Hematopoietic multipotent progenitor cell (in vitro differentiated cells): ENCODE measurements around the gene KIZ. TPM values are rescaled to one million over a fixed set of nuclear protein-coding genes. Genes with fewer than 3 reads are reported as not detected.
"Not testable (repeated sequence)": the region's sequence is repeated elsewhere in the genome, so short reads cannot be mapped to it uniquely, and the experiment has no call there.

Experiments
- DNase-seq, 3 donors: peaks; one replicate each; pipeline ENCODE4 v3.0.0-alpha.2; 2011 to 2015; ENCODE audit warnings: low read depth in 2 of 3, low spot score in 2 of 3
- total RNA-seq: library from RNA; depleted of rRNA; stranded (reverse); fragments of >200 nt; gene quantifications from one replicate; pipeline ENCODE4 v1.2.3, GENCODE V29; 2012

KIZ gene
- total RNA-seq, 1 donor: 4.8 TPM

DNA sequence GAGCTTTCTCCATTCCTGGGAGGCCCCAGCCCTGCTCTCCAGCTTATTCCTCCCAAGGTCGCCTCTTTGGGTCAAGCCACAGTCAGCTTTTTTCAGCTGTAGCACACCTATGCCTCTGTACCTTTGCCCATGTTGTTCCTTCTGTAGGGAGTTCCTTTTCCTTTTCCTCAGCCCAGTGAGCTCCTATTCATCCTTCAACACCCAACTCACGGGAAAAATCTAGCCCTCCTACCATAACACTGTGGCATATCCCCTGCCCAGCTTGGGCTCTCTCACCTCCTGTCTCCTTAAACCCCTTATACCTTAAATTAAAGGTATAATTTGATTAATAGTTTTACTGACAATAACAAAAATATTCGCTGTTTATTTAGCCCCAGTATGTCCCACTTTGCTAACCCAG, 118.9 kb downstream of the KIZ start:
- no peak for DNase-seq

GRCh38 chr20:21246161-21246560, 120.3 kb downstream of the KIZ start:
- no peak for DNase-seq

DNA sequence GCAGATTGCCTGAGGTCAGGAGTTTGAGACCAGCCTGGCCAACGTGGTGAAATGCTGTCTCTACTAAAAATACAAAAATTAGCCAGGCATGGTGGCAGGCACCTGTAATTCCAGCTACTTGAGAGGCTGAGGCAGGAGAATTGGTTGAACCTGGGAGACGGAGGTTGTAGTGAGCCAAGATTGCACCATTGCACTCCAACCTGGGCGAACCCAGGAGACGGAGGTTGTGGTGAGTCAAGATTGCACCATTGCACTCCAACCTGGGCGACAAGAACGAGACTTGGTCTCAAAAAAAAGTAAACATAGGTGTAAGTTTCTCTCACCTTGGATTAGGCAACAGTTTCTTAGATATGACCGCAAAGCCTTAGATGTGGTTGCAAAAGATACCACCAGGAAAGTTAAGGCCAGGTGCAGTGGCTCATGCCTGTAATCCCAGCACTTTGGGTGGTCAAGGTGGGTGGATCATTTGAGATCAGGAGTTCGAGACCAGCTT, 121.8 kb downstream of the KIZ start:
- DNase-seq: not testable (repeated sequence)

DNA sequence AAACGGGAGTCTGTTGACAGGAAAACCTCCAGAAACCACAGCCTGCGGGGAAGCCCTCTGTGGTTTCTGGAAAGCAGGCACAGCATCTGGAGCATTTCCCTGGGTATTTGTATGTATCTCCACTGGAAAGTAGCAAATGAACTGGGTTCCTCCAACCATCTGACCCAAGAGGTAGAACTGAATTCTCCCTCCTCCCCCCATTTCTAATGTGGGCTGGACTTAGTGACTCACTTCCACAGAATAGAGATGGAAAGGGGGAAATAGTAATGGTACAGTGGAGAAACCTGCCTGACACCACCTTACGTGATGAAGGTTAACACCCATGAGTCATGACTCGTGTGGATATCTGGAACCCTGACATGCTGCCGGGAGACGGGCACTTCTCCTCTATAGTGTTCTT, 125.4 kb downstream of the KIZ start:
- no peak for DNase-seq

DNA sequence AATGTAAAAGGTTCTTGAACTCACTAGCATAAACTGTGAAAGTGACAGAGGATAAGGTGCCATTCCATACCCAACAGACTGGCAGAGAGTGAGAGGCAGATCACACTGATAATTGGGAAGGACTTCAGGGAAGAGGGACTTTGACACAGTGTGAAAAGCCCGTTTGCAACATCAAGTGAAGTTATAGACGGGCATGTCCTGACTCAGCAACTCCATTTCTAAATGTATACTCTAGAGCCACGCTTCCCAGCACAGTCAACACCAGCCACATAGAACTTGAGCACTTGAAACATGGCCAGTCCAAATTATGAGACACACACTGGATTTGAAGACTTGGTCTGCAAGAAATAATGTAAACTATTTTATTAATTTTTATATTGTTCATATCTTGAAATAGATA, 131.3 kb downstream of the KIZ start:
- DNase-seq: no peak

- no peak for DNase-seq
These were observed 132.5 kb downstream of the KIZ start for GRCh38 chr20:21258411-21258810.

DNA sequence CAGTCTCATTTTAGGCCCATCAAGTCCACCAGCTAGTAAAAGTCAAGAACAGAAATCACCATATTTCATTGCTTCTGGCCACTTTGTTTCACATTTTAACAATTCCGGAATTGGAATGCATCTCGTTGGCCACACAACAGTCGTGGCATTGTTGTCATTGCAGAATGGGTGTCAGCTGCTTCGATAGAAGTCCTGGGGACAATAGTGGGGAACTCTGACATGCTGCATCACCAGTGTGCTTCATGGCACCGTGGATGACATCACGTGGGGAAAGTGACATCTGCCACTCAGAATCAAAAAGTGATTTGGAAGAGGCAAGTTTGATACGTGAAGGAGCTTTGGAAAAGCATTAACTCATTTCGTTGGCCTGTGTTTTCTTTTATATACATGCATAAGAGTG, 133.5 kb downstream of the KIZ start:
- no peak for DNase-seq

GRCh38 chr20:21262812-21263211, 136.9 kb downstream of the KIZ start:
- DNase-seq: peak in 1 of 3 donors; percentile 3

DNA sequence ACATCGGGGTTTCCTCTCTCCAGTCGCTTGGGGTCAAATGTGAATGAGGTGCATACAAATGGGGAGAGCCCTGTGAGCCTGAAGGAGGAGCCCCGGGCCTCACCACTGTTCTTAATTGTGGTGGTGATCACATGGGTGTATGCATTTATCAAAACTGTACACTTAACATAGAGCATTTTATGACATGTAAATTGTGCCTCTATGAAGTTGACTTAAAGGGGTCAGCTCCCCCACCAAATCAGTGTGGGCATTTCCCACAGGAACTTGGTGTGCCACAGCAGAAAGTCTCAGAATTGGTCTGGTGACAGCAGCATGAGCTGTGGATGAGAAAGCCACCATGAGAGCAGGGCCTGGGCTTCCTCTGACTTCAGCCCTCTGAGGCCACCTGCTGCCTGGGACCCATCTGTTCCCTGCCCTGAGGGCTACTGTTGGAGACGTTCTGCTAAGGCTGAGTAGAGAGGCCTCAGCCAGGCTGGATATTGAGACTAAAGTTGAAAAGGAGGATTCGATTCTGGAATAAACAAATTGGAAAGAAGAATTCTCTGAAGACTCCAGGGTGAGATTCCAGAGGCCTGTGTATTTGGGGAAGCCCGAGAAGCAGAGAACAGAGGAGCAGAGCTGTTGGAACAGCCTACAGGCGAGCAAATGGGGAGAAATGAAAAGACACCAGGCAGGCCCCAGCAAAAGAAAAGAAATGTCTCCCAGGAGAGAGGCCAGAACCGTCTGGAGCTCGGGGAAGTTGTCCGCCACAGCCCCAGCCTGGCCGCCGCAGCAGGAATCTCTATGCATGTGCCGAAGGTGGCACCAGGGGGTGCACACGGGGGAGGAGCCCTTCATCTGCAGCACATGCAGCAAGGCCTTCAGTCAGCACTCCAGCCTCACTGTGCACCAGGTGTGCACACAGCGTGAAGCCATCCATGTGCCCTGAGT, 139.6 kb downstream of the KIZ start:
- DNase-seq: no peak

- DNase-seq: no peak
These were observed 140.3 kb downstream of the KIZ start for GRCh38 chr20:21266191-21266536.

- no peak for DNase-seq
These were observed 143.9 kb downstream of the KIZ start for GRCh38 chr20:21269772-21270171.

DNA sequence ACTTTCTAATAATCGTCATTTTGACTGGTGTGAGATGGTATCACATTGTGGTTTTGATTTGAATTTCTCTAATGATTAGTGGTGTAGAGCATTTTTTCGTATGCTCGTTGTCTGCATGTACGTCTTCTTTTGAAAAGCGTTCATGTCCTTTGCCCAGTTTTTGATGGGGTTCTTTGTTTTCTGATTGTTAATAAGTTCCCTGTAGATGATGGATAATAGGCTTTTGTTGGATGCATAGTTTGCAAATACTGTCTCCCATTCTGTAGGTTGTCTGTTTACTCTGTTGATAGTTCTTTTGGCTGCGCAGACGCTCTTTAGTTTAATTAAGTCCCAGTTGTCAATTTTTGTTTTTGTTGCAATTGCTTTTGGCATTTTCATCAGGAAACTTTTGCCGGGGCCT, 144.9 kb downstream of the KIZ start:
- no peak for DNase-seq

- DNase-seq: no peak
These were observed 146.4 kb downstream of the KIZ start for GRCh38 chr20:21272279-21272678.

DNA sequence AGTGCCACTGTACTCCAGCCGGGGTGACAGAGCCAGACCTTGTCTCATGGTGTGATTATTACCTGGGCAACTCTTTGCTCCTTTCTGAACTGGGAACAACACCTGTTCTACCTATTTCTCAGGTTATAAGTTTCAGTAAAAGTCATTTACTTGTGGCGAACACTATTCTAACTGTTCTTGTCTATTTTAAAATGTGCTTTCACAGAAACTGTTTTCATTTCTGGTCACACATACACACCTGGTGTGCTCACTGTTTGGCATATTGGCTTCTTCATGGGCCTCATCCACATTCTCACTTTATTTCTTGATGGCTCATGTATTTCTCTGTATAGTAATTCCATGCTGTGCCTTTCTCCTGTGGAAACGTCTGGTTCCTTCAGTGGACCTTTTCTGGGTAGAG, 146.8 kb downstream of the KIZ start:
- no peak for DNase-seq

GRCh38 chr20:21273755-21274386, 148.0 kb downstream of the KIZ start:
- no peak for DNase-seq

DNA sequence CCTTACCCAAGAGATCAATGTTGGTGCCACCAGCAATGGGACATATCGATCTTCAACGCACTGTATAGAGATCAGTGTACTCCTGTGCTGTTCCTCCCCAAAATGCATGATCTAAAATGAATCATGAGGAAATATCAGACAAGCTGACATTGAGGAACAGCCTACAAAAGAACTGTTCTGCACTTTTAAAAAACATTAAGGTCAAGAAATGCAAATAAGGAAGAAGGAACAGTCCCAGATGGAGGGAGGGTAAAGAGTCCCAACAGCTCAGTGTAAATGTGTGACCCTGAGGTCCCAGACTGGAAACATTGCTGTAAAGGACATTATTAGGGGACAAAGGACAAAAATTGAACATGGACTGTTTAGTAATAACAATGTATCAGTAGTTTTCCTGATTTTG, 152.9 kb downstream of the KIZ start:
- no peak for DNase-seq

GRCh38 chr20:21279706-21280521, 154.0 kb downstream of the KIZ start:
- no peak for DNase-seq

- no peak for DNase-seq
These were observed 154.7 kb downstream of the KIZ start for GRCh38 chr20:21280522-21281016.

- no peak for DNase-seq
These were observed 160.9 kb downstream of the KIZ start for GRCh38 chr20:21286775-21287174.

GRCh38 chr20:21288587-21289370, 162.9 kb downstream of the KIZ start:
- no peak for DNase-seq
